Forelimb muscle (tissue), 1 donor: ENCODE measurements around the gene PCDHA5. TPM values are rescaled to one million over a fixed set of nuclear protein-coding genes. Genes with fewer than 3 reads are reported as not detected.
"Not testable (repeated sequence)": the region's sequence is repeated elsewhere in the genome, so short reads cannot be mapped to it uniquely, and the experiment has no call there.

Experiments used
- DNase-seq: peaks from one replicate; pipeline ENCODE4 v3.0.0-alpha.2; 2013; ENCODE audit warnings: low read depth
- polyA plus RNA-seq: library from polyadenylated mRNA; unstranded; fragments of 120-200 nt; gene quantifications from one replicate; pipeline ENCODE4 v1.2.1, GENCODE V29; 2013; ENCODE audit not compliant: insufficient read length

PCDHA5 gene
- polyA plus RNA-seq, 1 donor: 0.08 TPM

DNA sequence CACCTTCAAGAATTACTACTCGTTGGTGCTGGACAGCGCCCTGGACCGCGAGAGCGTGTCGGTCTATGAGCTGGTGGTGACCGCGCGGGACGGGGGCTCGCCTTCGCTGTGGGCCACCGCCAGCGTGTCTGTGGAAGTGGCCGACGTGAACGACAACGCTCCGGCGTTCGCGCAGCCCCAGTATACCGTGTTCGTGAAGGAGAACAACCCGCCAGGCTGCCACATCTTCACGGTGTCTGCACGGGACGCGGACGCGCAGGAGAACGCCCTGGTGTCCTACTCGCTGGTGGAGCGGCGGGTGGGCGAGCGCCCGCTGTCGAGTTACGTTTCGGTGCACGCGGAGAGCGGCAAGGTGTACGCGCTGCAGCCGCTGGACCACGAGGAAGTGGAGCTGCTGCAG is 1.6 kb downstream of the PCDHA5 start:
- not testable (repeated sequence) for DNase-seq

DNA sequence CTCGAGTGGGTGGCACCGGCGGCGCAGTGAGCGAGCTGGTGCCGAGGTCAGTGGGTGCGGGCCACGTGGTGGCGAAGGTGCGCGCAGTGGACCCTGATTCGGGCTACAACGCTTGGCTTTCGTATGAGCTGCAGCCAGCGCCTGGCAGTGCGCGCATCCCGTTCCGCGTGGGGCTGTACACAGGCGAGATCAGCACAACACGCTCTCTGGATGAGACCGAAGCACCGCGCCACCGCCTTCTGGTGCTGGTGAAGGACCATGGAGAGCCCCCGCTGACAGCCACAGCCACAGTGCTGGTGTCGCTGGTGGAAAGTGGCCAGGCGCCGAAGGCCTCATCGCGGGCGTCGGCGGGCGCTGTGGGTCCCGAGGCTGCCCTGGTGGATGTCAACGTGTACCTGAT is 2.1 kb downstream of the PCDHA5 start:
- no peak for DNase-seq

DNA sequence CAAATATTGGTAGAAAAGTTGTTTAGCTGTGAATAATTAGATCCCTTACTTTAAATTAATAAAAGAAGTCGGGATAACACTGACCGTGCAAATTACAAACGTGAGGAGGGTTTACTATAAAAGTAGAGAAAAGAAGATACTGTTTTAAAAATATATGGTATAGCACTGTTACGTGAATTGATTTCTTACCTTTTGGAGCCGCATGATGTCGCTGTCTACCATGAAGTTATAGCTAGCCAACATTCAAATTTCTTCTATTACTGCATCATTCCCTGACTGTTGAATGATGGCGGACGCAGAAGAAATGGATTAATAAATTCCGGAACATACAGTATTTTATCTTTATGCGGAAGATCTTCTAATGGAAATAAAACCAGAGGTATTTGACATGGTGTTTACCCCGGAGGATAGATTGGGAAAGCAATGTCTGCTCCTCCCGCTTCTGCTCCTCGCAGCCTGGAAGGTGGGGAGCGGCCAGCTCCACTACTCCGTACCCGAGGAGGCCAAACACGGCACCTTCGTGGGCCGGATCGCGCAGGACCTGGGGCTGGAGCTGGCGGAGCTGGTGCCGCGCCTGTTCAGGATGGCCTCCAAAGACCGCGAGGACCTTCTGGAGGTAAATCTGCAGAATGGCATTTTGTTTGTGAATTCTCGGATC is 6.4 kb downstream of the PCDHA5 start, which contains the start of gene PCDHA6:
TSS of gene PCDHA6 (plus strand) at position 257 of the 658 bp plus-strand sequence. CDS start at position 389, 132 bp downstream.
- DNase-seq: no peak

DNA sequence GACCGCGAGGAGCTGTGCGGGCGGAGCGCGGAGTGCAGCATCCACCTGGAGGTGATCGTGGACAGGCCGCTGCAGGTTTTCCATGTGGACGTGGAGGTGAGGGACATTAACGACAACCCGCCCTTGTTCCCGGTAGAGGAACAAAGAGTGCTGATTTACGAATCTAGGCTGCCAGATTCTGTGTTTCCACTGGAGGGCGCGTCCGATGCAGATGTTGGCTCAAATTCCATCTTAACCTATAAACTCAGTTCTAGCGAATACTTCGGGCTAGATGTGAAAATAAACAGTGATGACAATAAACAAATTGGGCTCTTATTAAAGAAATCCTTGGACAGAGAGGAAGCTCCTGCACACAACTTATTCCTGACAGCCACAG is 6.9 kb downstream of the PCDHA5 start:
- no peak for DNase-seq

DNA sequence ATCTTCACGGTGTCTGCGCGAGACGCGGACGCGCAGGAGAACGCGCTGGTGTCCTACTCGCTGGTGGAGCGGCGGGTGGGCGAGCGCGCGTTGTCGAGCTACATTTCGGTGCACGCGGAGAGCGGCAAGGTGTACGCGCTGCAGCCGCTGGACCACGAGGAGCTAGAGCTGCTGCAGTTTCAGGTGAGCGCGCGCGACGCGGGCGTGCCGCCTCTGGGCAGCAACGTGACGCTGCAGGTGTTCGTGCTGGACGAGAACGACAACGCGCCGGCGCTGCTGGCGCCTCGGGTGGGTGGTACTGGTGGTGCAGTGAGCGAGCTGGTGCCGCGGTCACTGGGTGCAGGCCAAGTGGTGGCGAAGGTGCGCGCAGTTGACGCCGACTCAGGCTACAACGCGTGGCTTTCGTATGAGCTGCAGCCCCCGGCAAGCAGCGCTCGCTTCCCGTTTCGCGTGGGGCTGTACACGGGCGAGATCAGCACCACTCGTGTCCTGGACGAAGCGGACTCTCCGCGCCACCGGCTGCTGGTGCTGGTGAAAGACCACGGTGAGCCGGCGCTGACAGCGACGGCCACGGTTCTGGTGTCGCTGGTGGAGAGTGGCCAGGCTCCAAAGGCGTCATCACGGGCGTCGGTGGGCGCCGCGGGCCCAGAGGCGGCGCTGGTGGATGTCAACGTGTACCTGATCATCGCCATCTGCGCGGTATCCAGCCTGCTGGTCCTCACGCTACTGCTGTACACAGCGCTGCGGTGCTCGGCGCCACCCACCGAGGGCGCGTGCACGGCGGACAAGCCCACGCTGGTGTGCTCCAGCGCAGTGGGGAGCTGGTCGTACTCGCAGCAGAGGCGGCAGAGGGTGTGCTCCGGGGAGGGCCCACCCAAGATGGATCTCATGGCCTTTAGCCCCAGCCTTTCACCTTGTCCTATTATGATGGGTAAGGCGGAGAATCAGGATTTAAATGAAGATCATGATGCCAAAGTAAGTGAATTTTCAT is 8.4 kb downstream of the PCDHA5 start:
- not testable (repeated sequence) for DNase-seq

DNA sequence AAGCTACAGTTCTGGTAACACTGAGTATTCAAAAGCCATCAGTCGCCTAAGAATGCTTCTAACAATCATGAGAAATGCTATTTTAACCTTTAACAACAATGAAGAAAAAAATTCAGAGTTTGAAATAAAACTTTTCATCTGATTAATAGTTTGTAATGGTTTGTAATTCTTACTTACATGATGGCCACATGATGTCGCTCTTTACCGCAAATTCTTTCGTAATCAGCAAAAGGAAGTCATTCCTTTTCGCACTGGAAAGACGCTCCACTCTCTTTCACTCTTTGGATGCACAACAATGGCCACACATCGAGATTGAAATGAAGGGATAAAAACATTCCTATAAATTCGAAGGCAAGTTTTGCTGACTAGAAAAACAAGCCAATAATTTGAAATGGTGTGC is 12.6 kb downstream of the PCDHA5 start, which contains the start of gene PCDHA7:
TSS of gene PCDHA7 (plus strand) at position 277 of the 400 bp plus-strand sequence. CDS start at position 392, 115 bp downstream.
- DNase-seq: no peak

DNA sequence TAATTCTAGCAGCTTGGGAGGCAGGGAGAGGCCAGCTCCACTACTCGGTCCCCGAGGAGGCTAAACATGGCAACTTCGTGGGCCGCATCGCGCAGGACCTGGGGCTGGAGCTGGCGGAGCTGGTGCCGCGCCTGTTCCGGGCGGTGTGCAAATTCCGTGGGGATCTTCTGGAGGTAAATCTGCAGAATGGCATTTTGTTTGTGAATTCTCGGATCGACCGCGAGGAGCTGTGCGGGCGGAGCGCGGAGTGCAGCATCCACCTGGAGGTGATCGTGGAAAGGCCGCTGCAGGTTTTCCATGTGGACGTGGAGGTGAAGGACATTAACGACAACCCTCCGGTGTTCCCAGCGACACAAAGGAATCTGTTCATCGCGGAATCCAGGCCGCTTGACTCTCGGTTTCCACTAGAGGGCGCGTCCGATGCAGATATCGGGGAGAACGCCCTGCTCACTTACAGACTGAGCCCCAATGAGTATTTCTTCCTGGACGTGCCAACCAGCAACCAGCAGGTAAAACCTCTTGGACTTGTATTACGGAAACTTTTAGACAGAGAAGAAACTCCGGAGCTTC is 13.1 kb downstream of the PCDHA5 start:
- DNase-seq: not testable (repeated sequence)

DNA sequence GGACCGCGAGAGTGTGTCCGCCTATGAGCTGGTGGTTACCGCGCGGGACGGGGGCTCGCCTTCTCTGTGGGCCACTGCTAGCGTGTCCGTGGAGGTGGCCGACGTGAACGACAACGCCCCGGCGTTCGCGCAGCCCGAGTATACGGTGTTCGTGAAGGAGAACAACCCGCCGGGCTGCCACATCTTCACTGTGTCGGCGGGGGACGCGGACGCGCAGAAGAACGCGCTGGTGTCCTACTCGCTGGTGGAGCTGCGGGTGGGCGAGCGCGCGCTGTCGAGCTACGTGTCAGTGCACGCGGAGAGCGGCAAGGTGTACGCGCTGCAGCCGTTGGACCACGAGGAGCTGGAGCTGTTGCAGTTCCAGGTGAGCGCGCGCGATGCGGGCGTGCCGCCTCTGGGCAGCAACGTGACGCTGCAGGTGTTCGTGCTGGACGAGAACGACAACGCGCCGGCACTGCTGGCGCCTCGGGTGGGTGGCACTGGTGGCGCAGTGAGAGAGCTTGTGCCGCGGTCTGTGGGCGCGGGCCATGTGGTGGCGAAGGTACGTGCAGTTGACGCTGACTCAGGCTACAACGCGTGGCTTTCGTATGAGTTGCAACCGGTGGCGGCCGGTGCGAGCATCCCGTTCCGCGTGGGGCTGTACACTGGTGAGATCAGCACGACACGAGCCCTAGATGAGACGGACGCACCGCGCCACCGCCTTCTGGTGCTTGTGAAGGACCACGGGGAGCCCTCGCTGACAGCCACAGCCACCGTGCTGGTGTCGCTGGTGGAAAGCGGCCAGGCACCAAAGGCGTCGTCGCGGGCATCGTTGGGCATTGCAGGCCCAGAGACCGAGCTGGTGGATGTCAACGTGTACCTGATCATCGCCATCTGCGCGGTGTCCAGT is 14.5 kb downstream of the PCDHA5 start:
- DNase-seq: no peak

DNA sequence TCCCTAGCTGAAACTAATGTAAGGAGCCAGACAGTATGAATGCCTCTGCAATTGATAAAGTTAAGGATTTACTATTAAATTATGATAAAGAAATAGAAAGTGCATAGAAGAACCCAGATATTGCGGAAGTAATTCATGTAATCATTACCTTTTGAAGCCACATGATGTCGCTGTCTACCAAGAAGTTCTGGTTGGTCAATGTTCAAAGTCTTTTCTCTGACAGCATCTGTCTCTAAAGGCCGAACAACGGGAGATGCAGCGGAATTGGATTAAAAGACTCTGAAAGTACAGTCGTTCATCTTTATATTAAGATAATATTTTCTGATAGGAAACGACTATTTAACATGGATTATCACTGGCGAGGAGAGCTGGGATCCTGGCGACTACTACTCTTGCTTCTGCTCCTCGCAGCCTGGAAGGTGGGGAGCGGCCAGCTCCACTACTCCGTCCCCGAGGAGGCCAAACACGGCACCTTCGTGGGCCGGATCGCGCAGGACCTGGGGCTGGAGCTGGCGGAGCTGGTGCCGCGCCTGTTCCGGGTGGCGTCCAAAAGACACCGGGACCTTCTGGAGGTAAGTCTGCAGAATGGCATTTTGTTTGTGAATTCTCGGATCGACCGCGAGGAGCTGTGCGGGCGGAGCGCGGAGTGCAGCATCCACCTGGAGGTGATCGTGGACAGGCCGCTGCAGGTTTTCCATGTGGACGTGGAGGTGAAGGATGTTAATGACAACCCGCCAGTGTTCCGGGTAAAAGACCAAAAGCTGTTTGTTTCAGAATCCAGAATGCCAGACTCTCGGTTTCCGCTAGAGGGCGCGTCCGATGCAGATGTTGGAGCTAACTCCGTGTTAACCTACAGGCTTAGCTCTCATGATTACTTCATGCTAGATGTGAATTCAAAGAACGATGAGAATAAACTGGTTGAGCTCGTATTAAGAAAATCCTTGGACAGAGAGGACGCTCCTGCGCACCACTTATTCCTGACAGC is 19.9 kb downstream of the PCDHA5 start, which contains the start of gene PCDHA8:
TSS of gene PCDHA8 (plus strand) at position 210 of the 985 bp plus-strand sequence. CDS start at position 345, 135 bp downstream.
- no peak for DNase-seq

DNA sequence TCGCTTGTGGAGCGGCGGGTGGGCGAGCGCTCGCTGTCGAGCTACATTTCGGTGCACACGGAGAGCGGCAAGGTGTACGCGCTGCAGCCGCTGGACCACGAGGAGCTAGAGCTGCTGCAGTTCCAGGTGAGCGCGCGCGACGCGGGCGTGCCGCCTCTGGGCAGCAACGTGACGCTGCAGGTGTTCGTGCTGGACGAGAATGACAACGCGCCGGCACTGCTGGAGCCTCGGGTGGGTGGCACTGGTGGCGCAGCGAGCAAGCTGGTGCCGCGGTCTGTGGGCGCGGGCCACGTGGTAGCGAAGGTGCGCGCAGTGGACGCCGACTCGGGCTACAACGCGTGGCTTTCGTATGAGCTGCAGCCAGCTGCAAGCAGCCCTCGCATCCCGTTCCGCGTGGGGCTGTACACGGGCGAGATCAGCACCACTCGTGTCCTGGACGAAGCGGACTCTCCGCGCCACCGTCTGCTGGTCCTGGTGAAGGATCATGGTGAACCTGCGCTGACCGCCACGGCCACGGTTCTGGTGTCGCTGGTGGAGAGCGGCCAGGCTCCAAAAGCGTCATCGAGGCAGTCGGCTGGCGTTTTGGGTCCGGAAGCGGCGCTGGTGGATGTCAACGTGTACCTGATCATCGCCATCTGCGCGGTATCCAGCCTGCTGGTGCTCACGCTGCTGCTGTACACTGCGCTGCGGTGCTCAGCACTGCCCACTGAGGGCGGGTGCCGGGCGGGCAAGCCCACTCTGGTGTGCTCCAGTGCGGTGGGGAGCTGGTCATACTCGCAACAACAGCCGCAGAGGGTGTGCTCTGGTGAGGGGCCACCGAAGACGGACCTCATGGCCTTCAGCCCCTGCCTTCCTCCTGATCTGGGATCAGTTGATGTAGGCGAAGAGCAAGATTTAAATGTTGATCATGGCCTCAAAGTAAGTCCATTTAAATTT is 21.7 kb downstream of the PCDHA5 start:
- no peak for DNase-seq

DNA sequence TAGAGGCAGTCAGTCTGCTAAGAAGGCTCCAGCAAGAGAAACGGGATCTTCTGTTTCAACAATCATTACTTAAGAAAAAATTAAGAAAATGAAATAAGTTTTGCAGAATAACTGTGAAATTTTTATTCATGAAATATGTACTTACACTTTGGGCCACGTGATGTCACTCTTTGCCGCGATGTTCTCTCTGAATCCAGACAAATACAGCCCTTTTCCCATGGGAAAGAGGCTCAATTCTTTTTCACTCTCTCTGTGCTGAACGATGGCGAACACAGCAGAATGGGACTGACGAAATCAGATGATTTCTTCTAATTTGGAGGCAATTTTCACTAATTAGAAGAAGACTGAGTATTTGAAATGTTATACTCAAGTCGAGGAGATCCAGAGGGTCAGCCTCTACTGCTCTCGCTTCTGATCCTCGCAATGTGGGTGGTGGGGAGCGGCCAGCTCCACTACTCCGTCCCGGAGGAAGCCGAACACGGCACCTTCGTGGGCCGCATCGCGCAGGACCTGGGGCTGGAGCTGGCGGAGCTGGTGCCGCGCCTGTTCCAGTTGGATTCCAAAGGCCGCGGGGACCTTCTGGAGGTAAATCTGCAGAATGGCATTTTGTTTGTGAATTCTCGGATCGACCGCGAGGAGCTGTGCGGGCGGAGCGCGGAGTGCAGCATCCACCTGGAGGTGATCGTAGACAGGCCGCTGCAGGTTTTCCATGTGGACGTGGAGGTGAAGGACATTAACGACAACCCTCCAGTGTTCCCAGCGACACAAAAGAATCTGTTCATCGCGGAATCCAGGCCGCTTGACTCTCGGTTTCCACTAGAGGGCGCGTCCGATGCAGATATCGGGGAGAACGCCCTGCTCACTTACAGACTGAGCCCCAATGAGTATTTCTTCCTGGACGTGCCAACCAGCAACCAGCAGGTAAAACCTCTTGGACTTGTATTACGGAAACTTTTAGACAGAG is 27.0 kb downstream of the PCDHA5 start, which contains the start of gene PCDHA9:
TSS of gene PCDHA9 (plus strand) at position 244 of the 964 bp plus-strand sequence. CDS start at position 358, 114 bp downstream.
- not testable (repeated sequence) for DNase-seq

DNA sequence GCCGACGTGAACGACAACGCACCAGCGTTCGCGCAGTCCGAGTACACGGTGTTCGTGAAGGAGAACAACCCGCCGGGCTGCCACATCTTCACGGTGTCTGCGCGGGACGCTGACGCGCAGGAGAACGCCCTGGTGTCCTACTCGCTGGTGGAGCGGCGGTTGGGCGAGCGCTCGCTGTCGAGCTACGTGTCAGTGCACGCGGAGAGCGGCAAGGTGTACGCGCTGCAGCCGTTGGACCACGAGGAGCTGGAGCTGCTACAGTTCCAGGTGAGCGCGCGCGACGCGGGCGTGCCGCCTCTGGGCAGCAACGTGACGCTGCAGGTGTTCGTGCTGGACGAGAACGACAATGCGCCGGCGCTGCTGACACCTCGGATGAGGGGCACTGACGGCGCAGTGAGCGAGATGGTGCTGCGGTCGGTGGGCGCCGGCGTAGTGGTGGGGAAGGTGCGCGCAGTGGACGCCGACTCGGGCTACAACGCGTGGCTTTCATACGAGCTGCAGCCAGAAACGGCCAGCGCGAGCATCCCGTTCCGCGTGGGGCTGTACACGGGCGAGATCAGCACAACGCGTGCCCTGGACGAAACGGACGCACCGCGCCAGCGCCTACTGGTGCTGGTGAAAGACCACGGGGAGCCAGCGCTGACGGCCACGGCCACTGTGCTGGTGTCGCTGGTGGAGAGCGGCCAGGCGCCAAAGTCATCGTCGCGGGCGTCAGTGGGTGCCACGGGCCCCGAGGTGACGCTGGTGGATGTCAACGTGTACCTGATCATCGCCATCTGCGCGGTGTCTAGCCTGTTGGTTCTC is 28.6 kb downstream of the PCDHA5 start:
- not testable (repeated sequence) for DNase-seq

DNA sequence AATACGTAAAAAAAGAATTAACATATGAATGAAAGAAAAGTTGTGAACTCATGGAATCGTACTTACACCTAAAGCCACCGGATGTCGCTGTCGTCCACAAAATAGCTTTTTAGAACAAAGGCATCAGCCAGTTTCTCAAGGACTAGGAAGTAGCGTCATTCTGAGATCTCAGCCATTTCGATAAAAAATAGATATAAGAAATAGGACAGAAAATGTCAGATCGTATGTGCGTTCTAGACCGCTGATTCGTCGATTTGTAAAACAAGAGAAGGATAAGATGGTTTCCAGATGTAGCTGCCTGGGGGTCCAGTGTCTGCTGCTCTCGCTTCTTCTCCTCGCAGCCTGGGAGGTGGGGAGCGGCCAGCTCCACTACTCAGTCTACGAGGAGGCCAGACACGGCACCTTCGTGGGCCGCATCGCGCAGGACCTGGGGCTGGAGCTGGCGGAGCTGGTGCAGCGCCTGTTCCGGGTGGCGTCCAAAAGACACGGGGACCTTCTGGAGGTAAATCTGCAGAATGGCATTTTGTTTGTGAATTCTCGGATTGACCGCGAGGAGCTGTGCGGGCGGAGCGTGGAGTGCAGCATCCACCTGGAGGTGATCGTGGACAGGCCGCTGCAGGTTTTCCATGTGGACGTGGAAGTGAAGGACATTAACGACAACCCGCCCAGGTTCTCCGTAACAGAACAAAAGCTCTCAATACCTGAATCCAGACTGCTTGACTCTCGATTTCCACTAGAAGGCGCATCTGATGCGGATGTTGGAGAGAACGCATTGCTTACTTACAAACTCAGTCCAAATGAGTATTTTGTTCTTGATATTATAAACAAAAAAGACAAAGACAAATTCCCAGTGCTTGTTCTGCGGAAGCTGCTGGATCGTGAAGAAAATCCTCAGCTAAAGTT is 34.6 kb downstream of the PCDHA5 start, which contains the start of gene PCDHA10:
TSS of gene PCDHA10 (plus strand) at position 126 of the 903 bp plus-strand sequence. CDS start at position 278, 152 bp downstream.
- no peak for DNase-seq

DNA sequence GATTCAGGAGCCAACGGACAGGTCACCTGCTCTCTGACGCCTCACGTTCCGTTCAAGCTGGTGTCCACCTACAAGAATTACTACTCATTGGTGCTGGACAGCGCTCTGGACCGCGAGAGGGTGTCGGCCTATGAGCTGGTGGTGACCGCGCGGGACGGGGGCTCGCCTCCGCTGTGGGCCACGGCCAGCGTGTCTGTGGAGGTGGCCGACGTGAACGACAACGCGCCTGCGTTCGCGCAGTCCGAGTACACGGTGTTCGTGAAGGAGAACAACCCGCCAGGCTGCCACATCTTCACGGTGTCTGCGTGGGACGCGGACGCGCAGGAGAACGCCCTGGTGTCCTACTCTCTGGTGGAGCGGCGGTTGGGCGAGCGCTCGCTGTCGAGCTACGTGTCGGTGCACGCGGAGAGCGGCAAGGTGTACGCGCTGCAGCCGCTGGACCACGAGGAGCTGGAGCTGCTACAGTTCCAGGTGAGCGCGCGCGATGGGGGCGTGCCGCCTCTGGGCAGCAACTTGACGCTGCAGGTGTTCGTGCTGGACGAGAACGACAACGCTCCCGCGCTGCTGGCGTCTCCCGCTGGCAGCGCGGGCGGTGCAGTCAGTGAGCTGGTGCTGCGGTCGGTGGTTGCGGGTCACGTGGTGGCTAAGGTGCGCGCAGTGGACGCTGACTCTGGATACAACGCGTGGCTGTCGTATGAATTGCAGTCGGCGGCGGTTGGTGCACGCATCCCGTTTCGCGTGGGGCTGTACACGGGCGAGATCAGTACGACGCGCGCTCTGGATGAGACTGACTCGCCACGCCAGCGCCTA is 36.0 kb downstream of the PCDHA5 start:
- no peak for DNase-seq

DNA sequence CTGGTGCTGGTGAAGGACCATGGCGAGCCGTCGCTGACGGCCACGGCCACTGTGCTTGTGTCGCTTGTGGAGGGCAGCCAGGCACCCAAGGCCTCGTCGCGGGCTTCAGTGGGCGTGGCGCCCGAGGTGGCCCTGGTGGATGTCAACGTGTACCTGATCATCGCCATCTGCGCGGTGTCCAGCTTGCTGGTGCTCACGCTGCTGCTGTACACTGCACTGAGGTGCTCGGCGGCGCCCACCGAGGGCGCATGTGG is 36.5 kb downstream of the PCDHA5 start:
- no peak for DNase-seq
